Iris pigment epithelial cell (primary cell): ENCODE measurements around the gene MOCS1.

ENCODE experiments used
- DNase-seq: peaks from one replicate; pipeline ENCODE4 v3.0.0-alpha.2; 2011; ENCODE audit warnings: low read depth

Gene MOCS1

DNA sequence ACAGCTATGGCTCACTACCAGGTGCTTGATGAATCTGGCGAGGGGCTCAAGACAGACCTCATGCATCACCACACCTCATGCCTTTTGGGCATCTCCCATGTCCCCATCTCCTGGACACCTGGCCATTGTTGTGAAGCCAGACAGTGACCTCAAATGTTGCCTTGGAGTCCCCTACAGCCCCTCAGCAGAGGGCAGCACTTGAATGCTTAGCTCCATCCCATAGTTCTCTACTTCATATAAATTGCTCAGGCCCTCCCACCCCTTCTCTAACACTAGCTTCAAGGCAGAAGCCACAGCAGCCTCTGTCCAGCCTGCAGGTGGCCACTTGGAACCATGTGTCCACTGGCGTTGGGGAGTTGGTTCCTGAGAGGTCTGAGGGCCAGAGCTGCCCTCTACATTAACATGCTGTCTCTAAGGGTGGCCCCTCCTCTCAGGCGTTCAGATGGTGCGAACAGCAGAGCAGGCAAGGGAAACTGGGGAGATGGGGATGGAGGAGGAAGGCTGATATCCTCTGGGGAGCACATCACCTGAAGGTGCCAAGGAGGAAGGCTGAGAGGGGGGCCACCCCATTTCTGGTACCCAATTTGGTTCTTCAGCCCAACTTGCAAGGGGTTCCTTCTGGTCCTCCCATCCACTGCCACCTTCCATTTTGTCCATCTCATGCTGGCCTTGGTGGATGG, 31.3 kb downstream of the MOCS1 start:
- DNase-seq = no peak

DNA sequence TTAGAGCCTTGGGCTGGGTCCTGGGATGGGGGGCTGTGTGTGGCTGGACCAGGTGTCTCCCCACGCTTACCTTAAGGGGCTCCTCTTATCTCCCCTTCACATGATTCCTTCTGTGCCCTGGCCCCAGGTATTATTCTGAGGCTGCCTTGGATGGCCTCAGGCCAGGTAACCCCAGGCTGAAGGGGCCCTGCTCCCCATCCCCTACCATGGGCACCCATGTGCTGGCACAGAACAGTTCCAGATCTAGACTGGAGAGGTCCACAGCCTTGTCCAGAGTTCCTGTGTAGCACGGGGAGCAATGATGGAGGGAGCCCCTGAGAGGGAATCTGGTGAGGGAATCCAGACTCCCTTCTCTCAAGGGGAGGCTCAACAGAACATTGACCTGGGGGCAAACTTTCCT, 32.1 kb downstream of the MOCS1 start:
- no peak for DNase-seq

DNA sequence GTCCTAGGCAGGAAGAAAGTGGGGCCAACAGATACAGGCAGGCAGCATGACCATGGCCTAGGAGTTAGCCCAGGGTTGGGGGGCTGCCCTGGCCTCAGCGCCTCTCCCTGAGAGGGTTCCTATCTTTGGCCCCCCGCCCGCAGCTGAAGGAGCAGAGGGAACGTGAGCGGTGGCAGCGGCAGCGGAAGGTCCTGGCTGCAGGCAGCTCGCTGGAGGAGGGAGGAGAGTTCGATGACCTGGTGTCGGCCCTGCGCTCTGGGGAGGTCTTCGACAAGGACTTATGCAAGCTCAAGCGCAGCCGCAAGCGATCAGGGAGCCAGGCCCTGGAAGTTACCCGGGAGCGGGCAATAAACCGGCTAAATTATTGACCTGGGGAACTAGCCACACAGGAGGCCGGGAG, 32.6 kb downstream of the MOCS1 start:
- DNase-seq = no peak

DNA sequence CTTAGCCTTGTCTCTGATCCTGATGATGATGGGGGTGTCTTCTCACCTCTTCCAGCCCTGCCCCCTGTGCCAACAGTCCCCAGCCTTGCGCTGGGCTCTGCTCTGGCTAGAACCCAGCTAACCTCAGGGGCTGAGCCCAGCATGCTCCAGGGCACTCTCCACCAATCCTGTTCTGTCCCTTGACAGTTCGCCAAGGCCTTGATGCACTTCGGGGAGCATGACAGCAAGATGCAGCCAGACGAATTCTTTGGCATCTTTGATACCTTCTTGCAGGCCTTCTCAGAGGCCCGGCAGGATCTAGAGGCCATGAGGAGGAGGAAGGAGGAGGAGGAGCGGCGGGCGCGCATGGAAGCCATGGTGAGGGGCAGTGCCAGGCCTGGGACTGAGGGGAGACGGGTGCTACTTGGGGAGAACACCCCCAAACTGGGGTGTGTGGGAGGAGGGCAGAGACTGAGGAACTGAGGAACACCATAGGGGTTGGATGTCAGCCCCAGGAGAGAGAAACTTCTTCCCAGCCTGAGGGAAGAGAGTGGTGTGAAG, 33.1 kb downstream of the MOCS1 start:
- no peak for DNase-seq

DNA sequence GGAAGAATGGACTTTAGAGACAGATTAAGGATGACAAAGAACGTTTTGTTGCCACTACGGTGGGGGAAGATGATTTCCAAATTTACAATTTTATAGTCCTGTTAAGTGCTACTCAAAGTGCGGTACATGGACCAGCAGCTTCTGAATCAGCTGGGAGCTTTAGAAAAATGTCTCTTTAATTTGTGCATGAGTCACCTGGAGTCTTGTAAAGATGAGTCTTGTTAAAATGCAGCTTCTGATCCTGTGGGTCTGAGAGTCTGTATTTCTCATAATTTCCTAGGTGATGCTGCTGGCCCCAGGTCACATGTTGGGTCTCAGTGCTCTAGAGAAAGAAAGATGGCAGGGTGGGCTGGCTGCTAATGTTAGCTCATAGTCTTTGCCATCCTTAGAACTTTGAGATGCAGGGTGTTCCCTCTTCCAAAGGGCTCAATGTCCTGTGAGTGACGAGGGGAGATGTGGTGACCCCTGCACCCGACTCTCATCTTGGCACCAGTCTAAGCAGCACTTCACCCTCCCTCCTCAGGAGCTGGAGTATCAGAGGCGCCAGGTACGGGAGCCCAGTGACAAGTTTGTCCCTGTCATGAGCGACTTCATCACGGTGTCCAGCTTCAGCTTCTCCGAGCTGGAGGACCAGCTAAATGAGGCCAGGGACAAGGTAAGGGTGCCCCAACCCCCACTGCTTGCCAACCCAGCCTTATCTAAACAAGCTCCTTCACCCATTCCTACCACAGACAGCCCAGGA, 34.5 kb downstream of the MOCS1 start:
- no peak for DNase-seq

DNA sequence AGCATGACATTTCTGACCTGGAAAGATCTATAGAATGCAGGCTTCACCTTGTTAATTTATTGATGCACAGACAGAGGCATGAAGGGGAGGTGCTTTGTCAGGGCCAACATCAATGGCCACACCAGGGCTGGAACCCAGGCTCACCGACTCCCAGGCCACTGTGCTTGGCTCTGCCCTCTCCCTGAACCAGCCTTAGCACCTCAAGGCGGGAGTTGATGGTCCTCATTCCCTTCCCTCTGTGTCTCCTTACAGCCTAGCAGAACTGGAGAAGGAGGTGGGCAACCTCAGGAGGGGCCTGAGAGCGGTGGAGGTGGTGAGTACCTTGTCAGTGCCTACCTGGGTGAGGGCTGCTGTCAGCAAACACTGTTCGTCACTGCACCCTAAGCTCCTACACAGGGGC, 35.6 kb downstream of the MOCS1 start:
- DNase-seq = no peak

DNA sequence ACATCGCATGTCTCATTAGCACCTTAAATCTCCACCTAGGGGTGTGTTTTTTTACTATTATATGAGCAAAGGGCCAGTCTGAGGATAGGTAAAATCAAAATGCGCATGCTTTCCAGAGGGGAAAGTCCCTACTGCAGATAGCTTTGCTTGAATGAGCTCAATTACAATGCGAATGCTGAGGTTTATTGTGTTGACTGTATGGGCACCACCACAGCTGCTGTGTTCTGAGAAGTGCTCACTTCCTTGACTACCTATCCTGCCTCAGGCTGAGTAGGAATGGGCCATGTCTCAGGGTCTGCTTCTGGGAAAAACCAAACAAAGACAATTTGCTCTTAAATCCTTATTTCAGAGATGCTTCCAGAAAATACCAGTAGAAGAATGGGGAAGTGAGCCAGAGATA, 36.6 kb downstream of the MOCS1 start:
- DNase-seq = no peak

DNA sequence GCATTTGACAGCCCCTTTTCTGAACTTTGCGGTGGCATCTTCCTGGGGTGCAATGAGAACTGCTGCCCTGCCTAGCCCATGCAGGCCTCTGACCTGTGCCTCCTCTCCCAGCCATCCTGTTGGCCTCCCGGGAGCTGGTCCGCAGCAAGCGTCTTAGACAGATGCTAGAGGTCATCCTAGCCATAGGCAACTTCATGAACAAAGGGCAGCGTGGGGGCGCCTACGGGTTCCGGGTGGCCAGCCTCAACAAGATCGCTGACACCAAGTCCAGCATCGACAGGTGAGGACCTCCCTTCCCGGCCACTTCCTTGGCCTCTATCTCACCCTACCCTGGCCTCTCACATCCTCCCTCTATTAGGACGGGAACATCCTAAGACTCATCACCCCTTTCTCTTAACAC, 37.6 kb downstream of the MOCS1 start:
- no peak for DNase-seq

DNA sequence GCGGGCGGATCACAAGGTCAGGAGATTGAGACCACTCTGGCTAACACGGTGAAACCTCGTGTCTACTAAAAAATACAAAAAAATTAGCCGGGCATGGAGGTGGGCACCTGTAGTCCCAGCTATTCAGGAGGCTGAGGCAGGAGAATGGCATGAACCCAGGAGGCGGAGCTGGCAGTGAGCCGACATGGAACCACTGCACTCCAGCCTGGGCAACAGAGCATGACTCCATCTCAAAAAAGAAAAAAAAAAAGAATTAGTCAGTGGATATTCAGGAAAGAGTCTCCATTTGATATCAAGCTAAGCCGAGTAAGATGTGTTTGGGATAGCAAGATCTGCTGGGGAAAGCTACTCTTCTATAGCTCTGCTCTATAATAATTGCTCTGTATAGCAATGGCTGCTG, 41.0 kb downstream of the MOCS1 start:
- DNase-seq = no peak

DNA sequence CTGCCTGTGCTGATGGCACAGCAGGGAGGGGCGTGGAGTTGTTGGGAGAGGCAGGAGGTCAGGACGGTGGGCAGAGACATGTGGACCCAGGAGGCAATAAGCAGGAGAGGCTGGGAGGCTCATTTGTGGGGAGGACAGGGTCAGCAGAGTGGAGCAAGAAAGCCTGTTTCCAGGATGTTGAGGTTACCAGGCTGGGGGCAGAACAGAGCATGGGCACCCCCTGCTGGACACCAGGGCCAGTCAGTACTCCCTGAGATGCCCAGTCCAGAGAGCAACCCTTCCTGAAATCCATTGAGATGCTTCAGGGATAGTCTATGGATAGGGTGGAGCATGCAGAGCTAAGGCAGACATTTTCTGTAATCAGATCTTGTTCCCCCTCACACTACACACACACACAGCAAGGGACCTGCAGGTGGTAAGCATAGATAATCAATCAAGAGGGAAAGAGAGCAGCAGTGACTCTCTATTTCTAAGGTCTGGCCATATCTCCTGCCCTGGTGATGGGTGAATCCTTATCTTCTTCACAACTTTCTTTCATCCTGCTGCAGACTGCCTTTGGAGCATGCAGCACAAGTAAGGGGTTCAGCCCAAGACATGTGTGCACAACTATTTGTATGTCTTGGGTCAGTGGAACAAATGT, 41.7 kb downstream of the MOCS1 start:
- peak; percentile 71 for DNase-seq

DNA sequence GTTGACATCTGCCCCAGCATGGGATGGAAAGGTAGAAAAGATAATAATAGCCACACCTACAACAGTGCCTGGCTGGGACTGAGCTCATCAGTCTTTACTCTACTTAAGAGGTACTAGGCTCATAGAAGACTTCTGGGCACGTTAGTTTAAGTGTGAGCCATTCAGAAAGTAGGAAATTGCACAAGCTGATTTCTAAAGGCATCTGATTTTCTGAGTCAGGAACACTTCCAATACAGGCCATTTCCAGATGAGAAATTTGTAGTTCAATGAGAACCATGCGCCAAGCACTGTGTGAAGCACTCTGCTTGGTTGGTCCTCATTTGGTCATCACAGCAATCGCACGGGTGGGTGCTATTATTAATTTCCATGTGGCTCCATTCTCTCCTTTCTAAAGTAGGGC, 42.3 kb downstream of the MOCS1 start:
- peak; percentile 39 for DNase-seq

DNA sequence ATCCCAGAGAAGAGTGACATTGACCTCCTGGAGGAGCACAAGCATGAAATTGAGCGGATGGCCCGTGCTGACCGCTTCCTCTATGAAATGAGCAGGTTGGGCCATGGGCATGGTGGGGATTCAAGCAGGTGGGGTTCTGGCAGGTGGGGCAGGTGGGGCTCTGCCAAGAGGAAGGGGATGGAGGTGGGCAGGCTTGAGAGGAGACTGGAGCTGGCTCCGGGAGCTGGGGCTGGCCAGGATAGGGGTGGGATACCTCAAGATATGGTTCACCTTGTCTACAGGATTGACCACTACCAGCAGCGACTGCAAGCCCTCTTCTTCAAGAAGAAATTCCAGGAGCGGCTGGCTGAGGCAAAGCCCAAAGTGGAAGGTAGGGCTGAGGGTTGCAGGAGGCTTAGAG, 42.9 kb downstream of the MOCS1 start:
- DNase-seq = no peak

DNA sequence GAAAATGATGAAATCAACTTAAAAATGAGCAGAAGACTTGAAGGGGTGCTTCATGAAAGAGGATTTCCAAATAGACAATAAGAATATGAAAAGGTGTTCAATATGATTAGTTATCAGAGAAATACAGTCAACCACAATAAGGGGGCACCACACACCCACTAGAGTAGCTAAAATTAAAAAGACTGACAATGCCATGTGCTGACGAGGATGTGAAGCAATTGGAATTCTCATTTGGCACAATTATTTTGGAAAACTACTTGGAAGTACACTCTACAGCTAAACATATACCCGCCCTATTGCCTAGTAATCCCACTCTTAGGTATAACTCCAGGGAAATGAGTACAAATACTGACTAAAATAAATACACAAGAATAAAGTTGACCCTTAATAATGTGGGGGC, 45.0 kb downstream of the MOCS1 start:
- DNase-seq = no peak

DNA sequence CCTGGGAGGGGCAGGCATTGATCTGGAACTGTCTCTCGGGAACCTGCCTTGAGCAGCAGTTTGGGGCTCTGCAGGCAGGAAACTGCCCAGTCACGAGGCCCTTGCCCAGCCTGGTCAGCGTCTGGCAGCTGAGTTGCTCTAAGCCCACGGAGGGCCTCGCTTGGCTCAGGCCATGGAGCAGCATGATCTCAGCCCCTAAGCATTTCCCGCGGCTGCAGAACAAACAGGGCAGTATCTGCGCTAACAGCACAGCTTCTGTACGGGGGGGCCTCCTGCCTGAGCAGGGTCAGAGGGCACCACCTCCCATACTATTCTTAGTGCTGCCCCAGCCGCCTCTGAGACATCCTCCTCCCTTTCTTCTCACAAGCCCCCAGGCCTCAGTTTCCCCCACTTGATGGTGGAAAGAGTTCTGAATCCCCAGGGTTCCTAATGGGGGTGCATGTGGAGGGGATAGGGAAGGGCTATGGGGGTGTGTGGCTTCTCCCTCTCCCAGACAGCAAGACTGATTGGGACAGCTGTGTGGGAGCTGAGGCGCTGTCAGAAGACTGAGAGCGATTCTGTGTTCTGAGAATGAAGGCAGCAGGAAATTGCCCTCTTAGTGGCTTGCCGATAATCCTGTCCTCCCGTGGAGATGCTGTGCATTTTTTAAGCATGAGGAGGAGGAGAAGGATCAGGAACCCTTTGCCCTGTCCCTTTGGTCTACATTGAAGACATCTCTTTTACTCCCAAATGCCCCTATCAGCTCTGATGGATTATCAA, 46.4 kb downstream of the MOCS1 start:
- peak; percentile 96 for DNase-seq

DNA sequence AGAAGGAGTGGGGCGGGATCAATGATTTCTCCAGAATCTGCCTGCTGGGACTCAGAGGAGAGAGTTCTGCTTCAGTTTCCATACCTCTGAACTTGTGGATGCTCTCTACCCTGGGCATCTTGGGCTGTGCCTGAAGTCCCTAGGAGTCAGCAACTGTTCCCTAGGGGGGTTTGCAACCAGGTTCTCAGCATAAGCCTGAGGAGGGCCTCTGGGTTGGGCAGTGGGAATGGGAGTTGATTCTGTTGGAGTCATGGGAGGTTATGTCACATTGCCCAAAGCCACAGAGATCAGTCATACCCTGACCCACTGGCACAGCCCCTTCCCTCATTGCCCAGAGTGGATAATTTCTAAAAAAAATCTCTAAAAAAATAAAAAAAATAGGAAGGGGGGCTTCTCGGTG, 47.4 kb downstream of the MOCS1 start:
- no peak for DNase-seq

DNA sequence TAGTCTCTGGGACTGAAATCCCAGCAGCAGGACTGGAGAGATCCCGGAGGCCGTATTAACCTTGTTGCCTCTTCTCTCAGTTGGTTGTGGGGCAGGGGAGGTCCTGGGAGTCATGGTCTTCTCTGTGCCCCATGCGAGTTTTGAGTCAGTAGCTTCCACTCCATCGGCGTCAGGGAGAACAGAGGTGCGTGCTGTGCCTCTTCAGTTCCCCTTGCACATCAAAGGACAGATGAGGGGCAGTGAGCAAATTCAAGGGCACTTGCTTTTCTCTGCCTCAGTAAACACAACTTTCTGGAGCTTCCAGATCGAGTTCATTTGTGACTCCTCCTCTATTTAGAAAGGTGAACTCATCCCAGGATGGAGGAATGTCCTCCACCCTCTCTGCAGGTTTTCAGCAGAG, 48.6 kb downstream of the MOCS1 start:
- DNase-seq = no peak

DNA sequence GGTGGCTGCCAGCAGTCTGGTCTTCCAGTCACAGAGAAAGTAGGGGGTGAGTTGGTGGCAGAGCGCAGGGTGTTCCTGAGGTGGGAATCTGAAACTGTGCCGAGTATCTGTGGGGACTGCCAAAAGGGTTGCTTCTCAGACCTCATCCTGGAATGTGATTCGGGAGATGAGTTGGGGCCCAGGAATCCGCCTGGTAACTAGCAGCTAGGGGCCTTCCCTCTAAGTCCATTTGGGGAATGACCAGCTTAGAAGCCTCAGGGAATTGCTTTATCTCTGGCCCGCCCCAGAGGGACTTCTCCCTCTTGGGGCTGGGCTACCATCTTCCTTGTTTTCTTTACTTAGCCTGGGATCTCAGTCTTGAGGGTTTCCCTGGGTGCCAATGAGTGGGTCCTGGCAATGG, 49.6 kb downstream of the MOCS1 start:
- peak; percentile 63 for DNase-seq

DNA sequence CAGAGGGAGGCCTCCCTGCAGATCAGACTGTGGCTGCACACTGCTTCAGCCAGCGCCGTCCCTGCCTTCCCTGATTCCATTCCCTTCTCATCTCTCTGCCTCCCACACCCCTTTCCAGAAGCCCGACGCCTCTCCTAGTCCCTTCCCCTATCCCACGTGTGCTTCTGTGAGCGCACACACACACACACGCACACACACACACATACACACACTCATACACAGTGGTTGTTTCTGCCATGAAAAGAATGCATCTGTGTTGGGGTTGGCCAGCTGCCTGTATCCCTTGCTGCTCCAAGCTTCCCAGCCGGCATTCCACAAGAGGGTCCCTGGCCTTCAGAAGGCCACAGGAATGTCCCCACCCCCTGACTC, 51.7 kb downstream of the MOCS1 start:
- DNase-seq = peak; percentile 91

DNA sequence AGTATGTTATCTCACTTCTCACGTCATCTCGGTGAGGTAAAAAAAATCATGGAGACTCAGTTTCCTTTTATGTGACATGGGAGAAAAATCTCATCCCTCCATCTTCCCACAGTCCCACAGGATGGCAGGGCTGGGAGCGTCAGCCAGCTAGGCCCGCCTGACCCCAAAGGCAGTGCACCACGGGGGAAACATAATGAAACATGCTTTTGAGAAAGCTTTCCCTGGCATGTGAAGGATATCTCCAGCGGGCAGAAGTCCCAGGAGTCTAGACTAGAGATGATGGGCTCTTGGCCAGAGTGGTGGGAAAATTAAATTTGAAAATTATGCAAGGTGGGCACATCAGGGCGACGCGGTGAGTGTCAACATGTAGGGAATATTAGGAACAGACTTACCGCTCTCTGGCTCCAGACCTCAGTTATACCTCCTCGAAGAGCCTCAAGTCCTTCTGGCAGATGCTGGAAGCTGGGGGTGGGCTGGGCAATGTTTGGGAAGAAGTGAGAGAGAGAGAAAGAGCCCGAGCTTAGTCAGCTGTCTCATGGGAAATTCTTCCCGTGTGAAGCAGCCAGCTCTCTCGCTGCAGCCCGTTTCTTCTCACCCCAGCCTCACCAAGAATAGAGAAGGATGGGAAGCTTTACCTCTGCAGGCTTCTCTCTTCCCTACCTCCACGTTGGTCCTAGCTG, 52.3 kb downstream of the MOCS1 start:
- peak; percentile 73 for DNase-seq

DNA sequence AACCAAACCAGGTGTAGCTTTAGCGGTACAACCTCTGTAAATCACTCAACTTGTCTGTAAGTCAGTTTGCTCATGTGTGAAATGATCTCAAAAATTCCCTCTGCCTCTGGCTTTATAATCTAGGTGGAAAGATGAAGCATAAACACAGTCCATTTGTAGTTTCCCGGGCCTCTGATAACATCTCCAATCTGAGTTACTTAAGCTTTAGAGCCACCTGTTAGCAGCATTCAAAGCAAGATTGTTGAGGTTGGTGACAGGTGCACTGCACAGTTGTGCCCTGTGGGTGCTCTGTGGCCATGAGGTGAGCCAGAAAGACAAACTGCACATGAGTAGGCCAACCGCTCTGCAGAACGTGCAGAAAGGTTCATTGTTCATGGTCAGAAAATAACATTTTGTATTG, 53.7 kb downstream of the MOCS1 start:
- DNase-seq = no peak

DNA sequence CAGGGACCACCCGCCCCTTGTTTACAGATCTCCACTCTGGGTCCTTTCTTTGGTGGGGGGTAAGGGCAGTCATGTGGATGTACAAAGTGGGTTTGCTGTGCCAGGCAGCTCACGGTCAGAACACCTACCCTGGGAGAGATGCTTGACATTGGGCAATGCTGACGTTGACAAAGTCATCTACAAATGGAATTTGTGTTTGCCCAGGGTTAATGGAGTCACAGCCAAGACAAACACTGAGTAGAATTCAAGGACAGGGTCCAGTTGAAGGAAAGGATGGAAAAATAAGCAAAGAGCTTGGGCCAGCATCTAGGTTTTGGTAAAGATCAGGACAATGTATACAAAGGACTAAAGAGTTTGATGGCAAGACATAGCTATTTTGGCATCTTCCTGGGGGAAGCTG, 54.7 kb downstream of the MOCS1 start:
- DNase-seq = no peak

DNA sequence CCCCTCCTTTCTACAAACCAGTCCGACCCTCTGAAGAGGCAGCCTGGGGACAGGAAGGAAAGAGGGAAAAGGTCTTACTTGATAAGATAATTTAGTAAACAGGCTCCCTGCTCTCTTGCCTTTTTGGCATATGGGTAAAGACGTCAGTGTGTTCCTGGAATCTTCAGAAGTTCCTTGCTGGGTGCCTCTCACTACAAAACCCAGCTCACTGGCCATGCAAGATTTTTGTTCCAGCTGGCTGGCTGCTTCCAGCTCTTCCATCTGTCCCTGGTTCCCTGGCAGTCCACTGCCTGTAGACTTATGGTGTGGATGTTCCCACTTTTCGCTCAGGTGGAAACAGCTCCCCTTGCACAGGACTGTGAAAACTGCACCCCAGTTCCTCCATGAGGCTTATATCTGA, 57.4 kb downstream of the MOCS1 start:
- no peak for DNase-seq
